Thoracic aorta (tissue), 2 donors: ENCODE data around the gene ZFAND3. TPM values are rescaled to one million over a fixed set of nuclear protein-coding genes. Genes with fewer than 3 reads are reported as not detected.

Experiments used
- ATAC-seq: fragments of 150-250 bp; one replicate; pipeline ENCODE4 v1.8.0; 2017; ENCODE audit warnings: low read depth; ENCODE audit not compliant: insufficient number of reproducible peaks, low FRiP score
- DNase-seq: peaks from one replicate; pipeline ENCODE4 v3.0.0-alpha.2; 2020; ENCODE audit warnings: low spot score
- H3K27ac ChIP-seq, 2 donors: fragments of 200-600 bp; sonication (generic); 1 replicate in 1 of 2; 2 replicates in 1 of 2; pipeline ENCODE4 v1.5.1; 2016; ENCODE audit warnings: mild to moderate bottlenecking in 2 of 2, moderate library complexity in 2 of 2
- H3K27me3 ChIP-seq: fragments of 200-600 bp; sonication (generic); replicated peaks from 2 replicates; pipeline ENCODE4 v1.6.0; 2016; ENCODE audit warnings: mild to moderate bottlenecking; ENCODE audit not compliant: insufficient read depth
- H3K36me3 ChIP-seq: fragments of 200-600 bp; sonication (generic); one replicate; pipeline ENCODE4 v1.5.1; 2016
- H3K4me1 ChIP-seq, 2 donors: fragments of 200-600 bp; sonication (generic); 1 replicate in 1 of 2; 2 replicates in 1 of 2; pipeline versions ENCODE4 v1.5.1 to v1.6.0; 2016; ENCODE audit warnings: low read depth in 2 of 2, mild to moderate bottlenecking in 1 of 2; ENCODE audit not compliant: control insufficient read depth in 1 of 2
- H3K4me3 ChIP-seq: fragments of 200-600 bp; sonication (generic); 2 replicates; pipeline ENCODE4 v1.5.1; 2016; ENCODE audit warnings: mild to moderate bottlenecking
- H3K9me3 ChIP-seq: fragments of 200-600 bp; sonication (generic); 2 replicates; pipeline ENCODE4 v1.5.1; 2016
- total RNA-seq, 2 donors: library from RNA; depleted of rRNA; stranded (reverse); fragments of >200 nt; gene quantifications; one replicate each; pipeline versions ENCODE4 v1.1.0 to v1.2.3, GENCODE V29; 2016
- TF ChIP-seq, protein P1 (sequence below): fragments of 200-600 bp; sonication (generic); IDR thresholded peaks from one replicate; pipeline ENCODE4 v1.5.1; 2019; ENCODE audit warnings: antibody characterized with exemption

ZFAND3 gene
- total RNA-seq, 2 donors from 2014 or later: 45.4 to 56.2 TPM

DNA sequence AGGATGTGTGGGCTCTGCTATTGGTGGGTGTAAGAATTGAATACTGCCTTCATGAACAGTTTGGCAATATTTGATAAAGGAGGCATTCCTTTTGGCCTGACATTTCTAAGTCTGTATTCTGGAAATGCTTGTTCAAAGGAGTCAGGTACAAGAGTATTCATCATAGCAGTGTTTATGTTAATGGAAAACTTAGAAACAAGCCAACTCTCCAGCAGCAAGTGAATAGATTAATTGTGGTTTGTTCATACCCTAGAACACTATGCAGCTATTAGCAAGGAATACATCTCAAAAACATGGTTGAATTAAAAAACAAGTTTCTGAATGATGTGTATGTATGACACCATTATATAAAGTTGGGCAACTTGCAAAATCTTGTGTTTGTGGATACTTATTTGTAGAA lies 195.8 kb downstream of the ZFAND3 start:
- no peak overlapping the region for H3K27ac ChIP-seq
- H3K4me3 ChIP-seq: no peak overlapping the region
- H3K4me1 ChIP-seq: peaks cover 3 to 15% of the 10 kb centered on the region in 2 donors
- DNase-seq (no peak), ATAC-seq (no peak)
- TF ChIP-seq, protein P1, sequence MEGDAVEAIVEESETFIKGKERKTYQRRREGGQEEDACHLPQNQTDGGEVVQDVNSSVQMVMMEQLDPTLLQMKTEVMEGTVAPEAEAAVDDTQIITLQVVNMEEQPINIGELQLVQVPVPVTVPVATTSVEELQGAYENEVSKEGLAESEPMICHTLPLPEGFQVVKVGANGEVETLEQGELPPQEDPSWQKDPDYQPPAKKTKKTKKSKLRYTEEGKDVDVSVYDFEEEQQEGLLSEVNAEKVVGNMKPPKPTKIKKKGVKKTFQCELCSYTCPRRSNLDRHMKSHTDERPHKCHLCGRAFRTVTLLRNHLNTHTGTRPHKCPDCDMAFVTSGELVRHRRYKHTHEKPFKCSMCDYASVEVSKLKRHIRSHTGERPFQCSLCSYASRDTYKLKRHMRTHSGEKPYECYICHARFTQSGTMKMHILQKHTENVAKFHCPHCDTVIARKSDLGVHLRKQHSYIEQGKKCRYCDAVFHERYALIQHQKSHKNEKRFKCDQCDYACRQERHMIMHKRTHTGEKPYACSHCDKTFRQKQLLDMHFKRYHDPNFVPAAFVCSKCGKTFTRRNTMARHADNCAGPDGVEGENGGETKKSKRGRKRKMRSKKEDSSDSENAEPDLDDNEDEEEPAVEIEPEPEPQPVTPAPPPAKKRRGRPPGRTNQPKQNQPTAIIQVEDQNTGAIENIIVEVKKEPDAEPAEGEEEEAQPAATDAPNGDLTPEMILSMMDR: no peak
- H3K36me3 ChIP-seq: no peaks in the 10 kb centered on the region
- no peaks in the 10 kb centered on the region for H3K27me3 ChIP-seq
- no peaks in the 10 kb centered on the region for H3K9me3 ChIP-seq

DNA sequence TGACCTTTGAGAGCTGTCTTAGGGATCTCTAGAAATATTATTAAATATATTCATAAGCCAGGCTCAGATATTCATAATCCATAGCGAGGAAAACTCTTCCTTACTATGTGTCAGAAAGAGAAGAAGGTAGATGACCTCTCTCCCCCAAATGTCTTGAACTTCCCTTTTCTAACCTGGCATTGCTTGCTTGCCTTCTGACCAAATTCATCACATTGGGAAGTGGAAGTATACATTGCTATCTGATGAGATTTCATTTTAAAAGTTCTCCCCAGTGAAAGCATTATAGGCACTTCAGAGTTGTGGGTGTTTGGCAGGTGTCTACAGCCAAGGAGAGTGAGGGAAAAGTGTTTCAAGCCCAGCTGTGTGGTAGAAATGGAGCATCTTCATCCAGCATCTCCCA lies 197.3 kb downstream of the ZFAND3 start:
- TF ChIP-seq, protein P1: no peak
- Histone ChIP-seq H3K4me3 (no peak overlapping the region), H3K36me3 (no peaks in the 10 kb centered on the region), H3K4me1 (peaks cover 6 to 18% of the 10 kb centered on the region in 2 donors), H3K9me3 (no peaks in the 10 kb centered on the region), H3K27ac (no peak overlapping the region), H3K27me3 (no peaks in the 10 kb centered on the region)
- DNase-seq (no peak), ATAC-seq (no peak)

DNA sequence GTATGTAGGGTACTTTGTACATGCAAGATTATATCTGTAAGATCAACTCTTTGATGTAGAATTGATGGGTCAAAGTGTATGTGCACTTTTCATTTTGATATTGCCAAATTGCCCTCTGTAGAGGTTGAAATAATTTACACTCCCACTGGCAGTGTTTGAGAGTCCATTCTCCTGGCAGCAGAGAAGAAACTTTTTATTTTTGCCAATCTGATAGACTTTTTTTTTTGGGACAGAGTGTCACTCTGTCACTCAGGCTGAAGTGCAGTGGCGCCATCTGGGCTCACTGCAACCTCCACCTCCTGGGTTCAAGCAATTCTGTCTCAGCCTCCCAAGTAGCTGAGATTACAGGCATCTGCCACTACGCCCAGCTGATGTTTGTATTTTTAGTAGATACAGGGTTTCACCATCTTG lies 199.2 kb downstream of the ZFAND3 start:
- DNase-seq (no peak), ATAC-seq (no peak)
- Histone ChIP-seq H3K4me3 (no peak overlapping the region), H3K27ac (no peak overlapping the region), H3K36me3 (no peaks in the 10 kb centered on the region), H3K4me1 (peaks cover 6 to 19% of the 10 kb centered on the region in 2 donors), H3K27me3 (no peaks in the 10 kb centered on the region), H3K9me3 (no peaks in the 10 kb centered on the region)
- TF ChIP-seq, protein P1: no peak

DNA sequence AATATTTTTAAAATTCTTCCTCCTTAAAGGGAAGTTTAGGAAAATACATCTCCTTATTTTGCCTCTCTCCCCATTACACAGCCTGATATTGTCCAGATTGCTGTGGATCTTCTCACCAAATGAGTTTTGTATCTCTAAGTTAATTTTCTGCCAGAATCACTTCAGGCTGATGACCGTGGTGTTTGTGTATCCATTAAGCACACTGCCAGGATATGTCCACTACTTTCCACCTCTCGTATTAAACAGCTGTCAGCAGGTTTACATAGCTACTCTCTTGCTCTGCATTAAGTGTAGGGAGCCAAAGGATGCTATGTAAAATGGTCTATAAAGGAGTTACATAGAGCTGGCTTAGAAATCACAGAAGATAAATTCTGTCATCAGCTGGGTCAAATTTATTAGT lies 201.1 kb downstream of the ZFAND3 start:
- ATAC-seq (no peak), DNase-seq (no peak)
- peaks cover 6 to 19% of the 10 kb centered on the region in 2 donors for H3K4me1 ChIP-seq
- no peaks in the 10 kb centered on the region for H3K27me3 ChIP-seq
- H3K9me3 ChIP-seq: no peaks in the 10 kb centered on the region
- no peak overlapping the region for H3K4me3 ChIP-seq
- TF ChIP-seq, protein P1: no peak
- no peak overlapping the region for H3K27ac ChIP-seq
- H3K36me3 ChIP-seq: no peaks in the 10 kb centered on the region

DNA sequence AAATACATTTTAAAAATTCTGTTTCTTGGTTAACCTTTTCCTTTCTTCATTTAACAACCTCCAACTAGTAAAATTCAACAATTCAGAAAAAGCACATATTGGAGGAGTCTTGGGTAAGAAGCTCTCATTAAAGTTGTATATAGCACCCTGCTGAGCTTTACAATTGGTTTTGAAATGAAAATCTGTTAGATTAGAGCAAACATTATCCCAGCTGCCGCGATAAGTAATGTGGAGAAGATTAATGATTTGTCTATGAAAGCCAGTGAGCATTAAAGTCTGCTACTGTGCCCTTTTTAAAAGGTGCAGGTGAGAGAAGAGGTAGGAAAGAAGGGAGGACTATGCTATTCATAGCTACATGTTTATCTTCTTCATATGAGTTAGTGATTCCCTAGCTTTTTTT lies 201.5 kb downstream of the ZFAND3 start:
- Histone ChIP-seq H3K9me3 (no peaks in the 10 kb centered on the region), H3K27ac (no peak overlapping the region), H3K36me3 (no peaks in the 10 kb centered on the region), H3K4me3 (no peak overlapping the region), H3K4me1 (peaks cover 6 to 19% of the 10 kb centered on the region in 2 donors), H3K27me3 (no peaks in the 10 kb centered on the region)
- DNase-seq: no peak
- ATAC-seq: no peak
- TF ChIP-seq, protein P1: no peak
